T-helper 9 cell (primary cell): ENCODE results near the gene C2orf49.

Source experiments
- DNase-seq: peaks from one replicate; pipeline ENCODE4 v3.0.0-alpha.2; 2020
- total RNA-seq, 2 donors: gene quantifications; one replicate each; lab custom pipeline; 2026; lab: John Stamatoyannopoulos, UW

The C2orf49 gene
- 34.8 to 43.3 reads per million in 2 donors for total RNA-seq

GRCh38 chr2:105337122-105338019 is at the start of gene C2orf49:
Gene C2orf49 (plus strand): TSS chr2:105337540. CDS start chr2:105337588, 48 bp downstream.
- DNase-seq: peak; percentile 86

- DNase-seq: no peak
Observed at GRCh38 chr2:105287692-105288091, 49.6 kb upstream of the C2orf49 start.

- DNase-seq: no peak
Observed at GRCh38 chr2:105288133-105288532, 49.2 kb upstream of the C2orf49 start.

DNA sequence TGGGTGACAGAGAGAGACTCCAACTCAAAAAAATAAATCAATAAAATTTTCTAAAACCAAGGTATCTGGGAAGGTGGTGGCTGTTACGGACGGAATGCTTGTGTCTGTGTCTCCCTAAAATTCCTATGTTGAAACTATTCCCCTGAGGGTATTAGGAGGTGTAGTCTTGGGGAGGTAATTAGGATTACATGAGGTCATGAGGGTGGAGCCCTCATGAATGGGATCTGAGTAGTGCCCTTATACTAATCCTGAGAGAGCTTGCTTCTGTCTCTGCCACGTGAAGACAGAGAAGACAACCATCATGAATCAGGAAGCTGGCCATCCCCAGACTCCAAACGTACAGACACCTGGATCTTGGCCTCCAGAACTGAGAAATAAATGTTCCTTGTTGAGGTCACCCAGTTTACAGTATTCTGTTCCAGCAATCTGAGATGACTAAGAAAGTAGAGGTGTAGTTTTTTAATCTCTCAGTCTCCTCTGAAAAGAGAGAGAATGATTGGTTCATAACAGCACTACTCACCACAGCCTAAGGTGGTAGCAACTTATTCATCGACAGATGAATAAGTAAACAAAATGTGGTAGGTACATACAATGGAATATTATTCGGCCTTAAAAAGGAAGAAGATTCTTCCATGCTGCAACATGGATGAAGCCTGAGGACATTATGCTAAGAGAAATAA is 46.2 kb upstream of the C2orf49 start:
- DNase-seq: no peak

- DNase-seq: no peak
Observed at GRCh38 chr2:105291981-105292380, 45.4 kb upstream of the C2orf49 start.

DNA sequence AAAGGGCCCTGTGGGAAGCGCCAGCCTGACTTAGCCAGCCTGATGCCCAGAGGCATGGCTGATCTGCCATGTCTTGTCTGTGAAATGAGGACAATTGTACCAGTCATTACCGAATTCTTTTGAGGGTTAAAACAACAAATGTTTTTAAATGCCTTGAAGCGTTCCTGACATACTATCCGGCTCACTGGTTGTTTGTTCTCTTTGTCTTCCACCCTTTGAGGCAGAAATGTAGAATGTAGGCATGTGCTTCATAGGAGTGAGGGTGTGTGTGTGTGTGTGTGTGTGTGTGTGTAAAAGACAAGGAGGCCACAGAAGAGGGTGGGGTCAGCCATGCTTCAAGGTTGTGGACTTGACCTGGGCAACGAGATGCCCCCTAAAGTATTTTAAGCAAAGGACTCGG is 43.3 kb upstream of the C2orf49 start:
- DNase-seq: no peak

DNA sequence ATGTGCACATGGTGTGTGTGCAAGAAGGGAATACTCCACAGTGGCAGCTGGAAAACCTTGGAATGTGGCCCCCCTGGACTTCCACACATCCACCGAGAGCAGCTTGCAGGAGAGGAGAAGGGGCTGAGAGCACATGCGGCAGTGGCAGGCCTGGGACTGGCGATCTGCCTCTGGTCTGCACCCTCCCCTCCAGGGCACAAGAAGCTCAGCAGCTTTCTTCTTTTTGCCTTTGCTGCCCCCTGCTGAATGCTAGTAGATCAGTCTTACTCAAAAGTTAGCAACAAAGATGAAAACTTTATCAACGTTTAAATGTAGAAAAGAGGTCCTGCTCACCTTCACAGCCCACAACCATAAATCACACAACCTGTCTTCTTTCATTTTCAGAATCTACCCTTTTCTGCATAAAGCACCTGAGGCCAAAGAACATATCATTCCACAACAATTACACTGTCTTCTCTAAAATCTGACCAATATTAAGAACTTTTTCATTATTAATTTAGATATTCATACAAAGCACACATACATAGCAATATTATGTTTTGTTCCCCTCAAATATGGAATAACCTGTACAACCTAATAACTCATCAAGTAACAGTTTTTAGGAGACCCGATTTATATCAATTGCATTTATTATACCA is 42.4 kb upstream of the C2orf49 start:
- no peak for DNase-seq

DNA sequence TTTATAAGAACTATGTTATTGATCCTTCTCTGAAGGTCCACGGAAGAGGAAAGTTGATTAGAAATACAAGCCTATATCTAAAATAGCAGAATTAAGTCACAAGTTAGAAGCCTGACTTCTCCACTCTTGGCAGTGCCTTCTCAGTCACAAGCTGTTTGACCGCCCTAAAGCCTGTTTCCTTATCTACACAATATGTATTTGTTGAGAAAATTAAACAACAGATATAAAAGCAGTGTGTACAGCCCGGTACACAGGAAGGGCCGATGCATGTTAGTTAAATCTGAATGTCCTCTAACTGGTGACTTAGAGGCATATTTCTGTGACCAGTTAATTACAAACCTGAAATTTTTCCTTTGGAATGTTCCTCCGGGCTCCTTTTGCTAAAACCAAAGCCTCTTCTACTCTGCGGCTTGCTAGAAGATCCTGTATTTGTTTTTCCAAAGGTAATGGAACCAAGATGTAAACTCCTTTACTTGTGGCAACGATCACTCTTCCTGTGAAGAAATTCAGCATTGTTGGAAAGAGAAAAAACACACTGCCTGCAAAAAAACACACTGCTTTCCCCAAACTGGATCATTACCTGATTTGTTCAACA is 41.2 kb upstream of the C2orf49 start:
- no peak for DNase-seq

GRCh38 chr2:105297216-105297615 is 40.1 kb upstream of the C2orf49 start:
- no peak for DNase-seq

DNA sequence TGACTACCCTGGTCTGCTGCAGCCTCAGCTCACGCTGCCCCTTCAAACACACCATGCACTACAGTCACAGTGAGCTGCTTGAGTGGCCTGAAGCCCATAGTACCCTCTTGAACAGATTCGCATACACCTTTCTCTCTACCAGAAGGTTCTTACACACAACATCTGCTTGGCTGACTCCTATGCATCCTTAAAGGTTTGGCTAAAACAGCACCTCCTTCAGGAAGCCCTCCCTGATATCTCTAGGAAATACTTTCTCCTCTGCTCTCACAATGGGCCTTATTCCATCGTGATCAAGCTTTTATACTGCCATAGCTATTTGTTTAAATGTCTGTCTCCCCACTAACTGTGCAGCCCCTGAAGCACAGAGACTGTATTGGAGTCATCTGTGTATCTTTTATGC is 39.3 kb upstream of the C2orf49 start:
- DNase-seq: no peak

- DNase-seq: no peak
Observed at GRCh38 chr2:105299290-105299689, 38.0 kb upstream of the C2orf49 start.

- DNase-seq: no peak
Observed at GRCh38 chr2:105301646-105302045, 35.7 kb upstream of the C2orf49 start.

GRCh38 chr2:105307146-105307545 is 30.2 kb upstream of the C2orf49 start:
- no peak for DNase-seq

GRCh38 chr2:105307550-105307949 is 29.8 kb upstream of the C2orf49 start:
- DNase-seq: no peak

DNA sequence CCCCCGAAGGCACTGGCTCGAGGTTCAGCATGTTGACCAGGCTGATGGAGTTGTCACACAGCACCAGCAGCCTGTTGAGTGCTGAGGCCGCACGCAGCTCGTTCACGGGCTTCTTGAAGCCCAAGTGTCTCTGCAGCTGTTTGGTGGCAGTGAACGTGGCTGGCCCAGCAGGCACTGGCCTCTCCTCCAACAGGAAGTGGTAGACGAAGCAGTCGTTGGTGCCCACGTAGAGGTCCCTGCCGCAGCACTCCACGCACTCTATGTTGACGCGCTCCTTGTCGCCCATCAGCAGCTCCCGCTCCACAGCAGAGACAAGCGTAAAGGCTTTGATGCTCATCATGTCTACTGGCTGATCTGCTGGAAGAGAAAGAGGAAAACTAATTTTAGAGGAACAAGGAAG is 29.4 kb upstream of the C2orf49 start:
- no peak for DNase-seq

- DNase-seq: no peak
Observed at GRCh38 chr2:105308382-105309146, 28.8 kb upstream of the C2orf49 start.

DNA sequence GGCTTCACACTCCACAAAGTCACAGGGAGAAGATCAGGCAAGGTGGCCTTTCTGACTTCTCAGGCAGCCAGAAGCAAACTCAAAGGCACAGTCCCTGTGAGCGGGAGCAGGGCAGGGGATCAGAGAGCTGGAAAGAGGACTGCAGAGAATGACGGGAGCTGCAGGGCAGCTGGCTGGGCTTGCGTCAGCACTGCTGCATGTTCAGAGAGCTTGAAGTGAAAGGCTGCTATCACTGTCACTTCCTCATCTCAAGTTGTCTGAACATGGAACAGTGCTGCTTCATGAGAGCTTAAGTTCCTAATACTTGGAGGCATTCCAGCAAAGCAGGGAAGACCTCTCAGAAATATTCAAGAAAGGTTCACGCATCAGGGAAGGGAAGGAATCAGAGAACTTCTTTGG is 28.2 kb upstream of the C2orf49 start:
- no peak for DNase-seq

GRCh38 chr2:105313877-105314276 is 23.5 kb upstream of the C2orf49 start:
- DNase-seq: no peak

- no peak for DNase-seq
Observed at GRCh38 chr2:105315314-105315713, 22.0 kb upstream of the C2orf49 start.

DNA sequence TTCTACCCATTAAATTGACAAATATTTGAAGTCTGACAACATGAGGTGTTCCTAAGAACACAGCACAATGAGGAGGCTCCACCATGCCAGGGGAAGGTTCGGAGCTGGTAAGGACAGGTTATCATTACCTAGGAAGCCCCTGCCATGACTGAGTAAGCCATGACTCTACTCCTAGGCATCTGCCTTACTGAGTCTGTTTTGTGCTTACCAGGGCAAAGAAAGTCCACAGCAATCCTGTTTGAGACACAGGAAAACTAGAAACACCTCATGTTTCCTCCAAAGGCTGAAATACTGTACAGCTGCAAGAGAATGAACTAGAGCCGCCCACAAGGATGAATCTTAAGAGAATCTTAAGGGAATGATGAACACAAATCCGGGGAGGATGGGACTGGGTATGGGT is 19.4 kb upstream of the C2orf49 start:
- DNase-seq: no peak

DNA sequence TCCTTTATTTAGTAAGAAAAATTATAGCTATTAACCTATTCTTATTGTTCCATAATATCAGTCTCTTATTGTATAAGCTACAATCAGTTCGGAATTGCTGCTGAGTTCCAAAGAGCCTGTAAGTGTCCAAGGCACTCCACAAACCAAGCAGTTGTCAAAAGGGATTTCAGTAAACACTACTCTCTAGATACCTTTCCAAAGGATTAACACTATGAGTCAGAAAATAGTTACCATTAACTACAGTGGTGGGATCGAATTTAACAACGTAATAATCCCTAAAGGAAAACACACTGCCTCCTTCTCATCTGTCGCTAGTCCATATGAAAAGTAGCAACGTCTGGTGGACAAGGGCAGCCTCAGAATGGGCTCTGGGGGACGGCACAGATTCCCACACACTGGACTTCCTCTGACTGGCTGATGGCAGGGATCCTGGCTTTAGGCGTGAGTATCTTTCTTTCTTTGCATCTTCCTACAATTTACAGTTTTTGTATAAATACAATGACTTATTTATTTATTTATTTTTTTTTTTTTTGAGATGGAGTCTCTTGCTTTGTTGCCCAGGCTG is 16.6 kb upstream of the C2orf49 start:
- DNase-seq: no peak
